HG03060 (cell line): ENCODE results near the gene XRCC5.
"Not testable (repeated sequence)": the region's sequence is repeated elsewhere in the genome, so short reads cannot be mapped to it uniquely, and the experiment has no call there.

Experiments used
- ATAC-seq: cut with Tn5 transposase; IDR thresholded peaks from one replicate; pipeline ENCODE4 v1.9.1; 2021; ENCODE audit warnings: low read depth, moderate number of reproducible peaks; ENCODE audit not compliant: unreplicated experiment

The XRCC5 gene

GRCh38 chr2:216183462-216183861 is 74.3 kb downstream of the XRCC5 start:
- ATAC-seq: peak; percentile 58

- no peak for ATAC-seq
Observed at GRCh38 chr2:216188559-216188850, 79.4 kb downstream of the XRCC5 start.

- no peak for ATAC-seq
Observed at GRCh38 chr2:216188956-216189355, 79.8 kb downstream of the XRCC5 start.

- no peak for ATAC-seq
Observed at GRCh38 chr2:216189410-216189809, 80.3 kb downstream of the XRCC5 start.

- no peak for ATAC-seq
Observed at GRCh38 chr2:216192181-216192580, 83.0 kb downstream of the XRCC5 start.

- no peak for ATAC-seq
Observed at GRCh38 chr2:216192931-216193330, 83.8 kb downstream of the XRCC5 start.

- ATAC-seq: no peak
Observed at GRCh38 chr2:216194013-216194412, 84.9 kb downstream of the XRCC5 start.

GRCh38 chr2:216194561-216194960 is 85.4 kb downstream of the XRCC5 start:
- no peak for ATAC-seq

GRCh38 chr2:216195565-216196029 is 86.4 kb downstream of the XRCC5 start:
- ATAC-seq: no peak

- ATAC-seq: no peak
Observed at GRCh38 chr2:216201692-216202306, 92.7 kb downstream of the XRCC5 start.

- ATAC-seq: no peak
Observed at GRCh38 chr2:216202626-216203250, 93.6 kb downstream of the XRCC5 start.

- no peak for ATAC-seq
Observed at GRCh38 chr2:216205486-216205885, 96.3 kb downstream of the XRCC5 start.

GRCh38 chr2:216206041-216206703 is 97.0 kb downstream of the XRCC5 start:
- peak; percentile 87 for ATAC-seq

GRCh38 chr2:216206821-216207220 is 97.7 kb downstream of the XRCC5 start:
- no peak for ATAC-seq

- ATAC-seq: not testable (repeated sequence)
Observed at GRCh38 chr2:216208661-216209060, 99.5 kb downstream of the XRCC5 start.

- ATAC-seq: no peak
Observed at GRCh38 chr2:216210701-216211540, 101.8 kb downstream of the XRCC5 start.

GRCh38 chr2:216211614-216212145 is 102.5 kb downstream of the XRCC5 start:
- no peak for ATAC-seq

- ATAC-seq: no peak
Observed at GRCh38 chr2:216214768-216215167, 105.6 kb downstream of the XRCC5 start.

GRCh38 chr2:216215658-216216390 is 106.7 kb downstream of the XRCC5 start:
- ATAC-seq: no peak
